OCI-LY3 (cell line): ENCODE measurements around the gene SIDT2.

Experiments
- CTCF ChIP-seq: fragments of 200-600, 300-600 bp; sonication (generic); IDR thresholded peaks from 2 replicates; pipeline ENCODE4 v1.5.1; 2014; ENCODE audit warnings: antibody characterized with exemption, low read length, low read depth
- EZH2phosphoT487 ChIP-seq: fragments of 200-600 bp; shearing (Covaris generic); IDR thresholded peaks from 2 replicates; pipeline ENCODE4 v1.6.1; 2018; ENCODE audit warnings: antibody characterized with exemption, mixed run types, low read depth

GRCh38 chr11:117159892-117160291, 18.7 kb upstream of the SIDT2 start:
- TF ChIP-seq CTCF (no peak), EZH2phosphoT487 (no peak)
